ENCODE data around the gene OR2V1.

GRCh38 chr5:181114284-181114843 lies 16.6 kb downstream of the OR2V1 start:
- TF ChIP-seq RFX5 (IDR thresholded peaks at IDR 0.05; ENCODE audit: low read depth, low read length), result no peak
- no peak for TF ChIP-seq CTCF (conservative IDR thresholded peaks at IDR 0.05; ENCODE audit: low read depth, low read length)
- TF ChIP-seq ELK1 (IDR thresholded peaks at IDR 0.05; ENCODE audit: borderline replicate concordance, low read depth, low read length), result no peak
- no peak for TF ChIP-seq POLR2A (IDR thresholded peaks at IDR 0.05; ENCODE audit: low read depth, low read length)
